ENCODE measurements around the gene QPCTL.
A peak's percentile ranks its signal among the peaks of the same experiment; 100 is the strongest.
"Not testable (repeated sequence)": the region's sequence is repeated elsewhere in the genome, so short reads cannot be mapped to it uniquely, and the experiment has no call there.

The QPCTL gene

DNA sequence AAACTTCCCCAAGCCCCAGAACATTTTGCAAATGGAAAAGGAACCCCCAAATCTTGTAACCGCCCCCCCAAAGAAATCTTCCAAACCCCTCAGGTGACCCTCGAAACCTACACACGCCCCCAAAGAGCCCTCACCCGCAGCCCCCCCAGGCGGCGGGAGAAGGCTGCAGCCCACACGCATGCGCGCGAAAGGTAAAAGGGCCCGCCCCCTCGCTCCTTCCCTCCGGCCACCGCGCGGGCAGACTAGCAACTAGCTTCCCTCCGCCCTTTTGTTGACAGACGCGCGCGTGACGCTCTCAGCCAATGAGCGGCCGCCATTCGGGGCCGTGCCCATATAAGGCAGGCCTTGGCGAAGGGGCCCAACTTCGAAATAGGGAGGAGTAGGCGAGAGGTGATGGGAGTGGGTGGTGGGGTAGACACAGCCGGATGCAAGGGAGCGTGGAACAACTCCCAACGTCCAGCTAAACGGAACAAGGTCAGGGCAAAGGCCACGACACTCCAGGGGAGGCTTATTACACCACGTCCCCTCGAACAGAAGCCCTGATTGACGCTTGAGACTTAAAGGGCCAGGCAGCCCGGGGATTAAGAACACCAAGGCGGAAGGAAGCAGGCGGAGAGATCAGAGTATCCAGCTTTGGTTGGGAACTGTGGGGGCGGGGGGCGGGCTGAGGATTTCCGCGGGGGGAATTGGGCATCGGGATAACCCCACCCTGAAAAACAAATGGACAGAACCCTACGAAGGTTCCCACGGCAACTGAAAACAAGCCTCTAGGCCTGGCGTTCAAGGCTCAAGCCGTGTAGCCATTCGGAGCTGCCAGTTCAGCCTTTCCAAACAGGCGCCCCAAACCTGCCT lies 24.9 kb downstream of the QPCTL start:
- DNase-seq (ENCODE audit: low spot score) = peak; percentile 97

DNA sequence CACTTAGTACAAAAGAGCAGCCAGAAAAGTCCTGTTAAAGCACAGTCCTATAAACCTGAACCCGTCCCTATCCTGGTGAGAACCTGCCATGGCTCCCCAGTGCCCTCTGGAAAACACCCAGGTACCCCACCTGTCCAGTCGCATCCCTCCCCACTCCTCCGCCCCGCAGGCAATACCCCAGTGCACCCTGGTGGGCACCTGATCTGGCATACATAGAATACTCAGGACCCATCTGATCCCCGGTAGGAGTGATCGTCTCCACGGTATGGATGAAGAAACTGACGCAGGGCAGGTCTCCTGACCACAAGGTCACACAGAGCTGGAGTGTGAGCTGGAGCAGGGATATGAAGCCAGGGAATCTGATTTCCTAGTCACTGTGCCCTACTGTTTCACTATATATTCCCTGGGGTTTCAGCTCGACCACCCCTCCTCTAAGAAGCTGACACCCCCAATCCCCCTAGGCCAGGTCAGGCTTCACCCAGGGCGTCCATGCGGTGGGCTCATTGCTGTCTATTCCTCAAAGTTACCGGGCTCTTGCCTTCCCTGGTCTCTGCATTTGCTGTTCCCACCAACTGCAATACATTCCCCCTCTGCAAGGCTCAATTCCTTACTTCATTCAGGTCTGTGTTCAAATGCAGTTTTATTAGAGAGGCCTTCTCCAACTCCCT lies 25.7 kb downstream of the QPCTL start:
- DNase-seq (ENCODE audit: low spot score) = no peak

DNA sequence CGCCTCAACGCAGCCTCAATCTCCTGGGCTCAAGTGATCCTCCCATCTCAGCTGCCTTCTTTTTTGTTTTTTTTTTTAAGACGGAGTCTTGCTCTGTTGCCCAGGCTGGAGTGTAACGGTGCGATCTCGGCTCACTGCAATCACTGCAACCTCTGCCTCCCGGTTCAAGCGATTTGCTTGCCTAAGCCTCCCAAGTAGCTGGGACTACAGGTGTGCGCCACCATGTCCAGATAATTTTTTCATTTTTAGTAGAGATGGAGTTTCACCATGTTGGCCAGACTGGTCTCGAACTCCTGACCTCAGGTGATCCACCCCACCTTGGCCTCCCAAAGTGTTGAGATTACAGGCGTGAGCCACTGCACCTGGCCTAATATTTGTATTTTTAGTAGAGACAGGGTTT lies 27.6 kb downstream of the QPCTL start:
- not testable (repeated sequence) for DNase-seq (ENCODE audit: low spot score)

- DNase-seq (ENCODE audit: low spot score) = not testable (repeated sequence)
These were observed 36.2 kb downstream of the QPCTL start for GRCh38 chr19:45728683-45729082.

DNA sequence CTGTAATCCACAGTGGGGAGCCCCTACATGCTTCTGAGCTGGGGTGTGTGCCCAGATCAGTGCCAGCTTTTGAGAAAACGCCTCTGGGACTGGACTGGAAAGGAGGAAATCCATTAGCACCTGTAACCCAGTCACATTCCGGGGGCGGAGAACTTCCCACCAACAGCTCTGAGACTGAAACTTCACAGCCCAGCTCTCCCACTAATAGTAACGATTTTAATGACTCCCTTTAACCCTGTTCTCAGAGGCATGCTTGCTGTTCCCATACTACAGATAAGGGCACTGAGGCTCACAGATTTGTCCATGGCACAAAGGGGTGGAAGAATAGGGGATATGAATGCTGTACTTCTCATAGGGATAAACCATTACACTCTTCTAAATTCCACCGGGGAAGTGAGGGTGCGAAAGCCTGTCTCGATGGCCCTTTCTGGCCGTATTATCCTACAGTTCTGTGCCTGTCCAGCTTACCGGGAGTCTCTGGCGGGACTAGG lies 37.4 kb downstream of the QPCTL start:
- DNase-seq (ENCODE audit: low spot score) = no peak

- peak; percentile 98 for DNase-seq (ENCODE audit: low spot score)
These were observed 38.2 kb downstream of the QPCTL start, which contains the start of gene FBXO46 for GRCh38 chr19:45730368-45731288. Gene FBXO46, minus strand, starts transcription at chr19:45730896. Its CDS starts 17,401 bp downstream, at chr19:45713495.

GRCh38 chr19:45733160-45733810 lies 40.8 kb downstream of the QPCTL start, which contains the start of gene MEIOSIN:
Gene MEIOSIN, plus strand, starts transcription at chr19:45733439. Its CDS starts 1,938 bp downstream, at chr19:45735377.
- no peak for DNase-seq (ENCODE audit: low spot score)

DNA sequence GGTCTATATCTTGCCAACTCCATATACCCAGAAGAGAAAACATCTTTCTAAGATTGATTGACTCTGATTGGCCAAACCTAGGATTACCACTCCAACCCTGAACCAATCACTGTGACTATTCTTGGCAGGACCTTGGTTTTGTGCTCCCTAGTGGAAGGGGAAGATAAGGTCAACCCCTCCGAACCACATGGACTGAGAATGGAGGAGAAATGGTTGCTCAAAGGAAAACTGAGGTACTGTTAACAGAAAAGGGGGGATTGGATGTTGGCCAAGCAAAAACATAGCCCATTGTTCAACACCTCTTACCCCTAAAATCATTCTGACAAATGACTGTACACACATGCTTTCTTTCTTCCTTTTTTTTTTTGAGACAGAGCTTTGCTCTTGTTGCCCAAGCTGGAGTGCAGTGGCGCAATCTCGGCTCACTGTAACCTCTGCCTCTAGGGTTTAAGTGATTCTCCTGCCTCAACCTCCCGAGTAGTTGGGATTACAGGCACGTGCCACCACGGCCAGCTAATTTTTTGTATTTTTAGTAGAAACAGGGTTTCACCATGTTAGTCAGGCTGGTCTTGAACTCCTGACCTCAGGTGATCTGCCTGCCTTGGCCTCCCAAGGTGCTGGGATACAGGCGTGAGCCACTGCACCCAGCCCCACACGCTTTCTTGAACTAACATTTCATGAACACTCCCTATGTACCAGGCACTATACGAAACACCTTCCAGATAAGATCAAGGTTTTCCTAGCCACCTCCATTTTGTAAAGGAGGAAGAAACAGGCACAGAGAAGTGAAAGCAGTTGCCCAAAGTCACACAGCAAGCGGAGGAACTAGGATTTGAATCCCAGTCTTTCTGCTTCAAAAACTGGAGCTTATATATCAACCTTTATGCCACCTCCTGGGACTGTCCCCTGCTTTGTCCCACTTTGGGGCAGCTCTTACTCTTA lies 47.3 kb downstream of the QPCTL start:
- no peak for DNase-seq (ENCODE audit: low spot score)

DNA sequence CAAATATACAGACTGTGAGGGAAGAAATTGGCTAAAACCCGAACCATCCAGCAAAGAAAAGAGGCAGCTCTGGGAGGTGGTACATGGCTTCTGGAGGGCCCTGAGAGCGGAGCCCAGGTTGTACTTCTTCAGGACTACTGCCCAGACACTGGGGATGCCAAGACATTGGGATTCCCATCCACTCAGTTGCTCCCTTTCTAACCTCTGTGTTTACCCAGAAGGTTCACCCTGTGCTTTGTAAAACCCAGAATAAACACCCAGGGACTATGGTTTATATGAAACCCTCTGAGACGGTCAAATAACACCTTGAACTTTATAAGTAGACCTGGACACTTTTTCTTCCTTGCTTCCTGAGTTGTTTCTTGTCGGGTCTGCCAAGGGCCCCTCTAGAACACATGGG lies 50.5 kb downstream of the QPCTL start:
- DNase-seq (ENCODE audit: low spot score) = no peak

DNA sequence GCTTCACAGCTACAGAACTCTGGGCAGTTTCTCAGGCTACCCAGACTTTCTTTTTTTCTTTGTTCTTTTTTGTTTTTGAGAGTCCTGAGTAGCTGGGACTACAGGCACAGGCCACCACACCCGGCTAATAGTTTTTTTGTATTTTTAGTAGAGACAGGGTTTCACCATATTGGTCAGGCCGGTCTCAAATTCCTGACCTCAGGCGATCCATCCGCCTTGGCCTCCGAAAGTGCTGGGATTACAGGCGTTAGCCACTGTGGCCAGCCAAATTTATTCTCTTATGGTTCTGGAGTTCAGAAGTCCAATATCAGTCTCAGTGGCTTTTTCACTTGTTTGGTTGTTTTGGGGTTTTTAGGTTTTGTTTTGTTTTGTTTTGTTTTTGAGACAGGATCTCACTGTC lies 53.1 kb downstream of the QPCTL start:
- no peak for DNase-seq (ENCODE audit: low spot score)

DNA sequence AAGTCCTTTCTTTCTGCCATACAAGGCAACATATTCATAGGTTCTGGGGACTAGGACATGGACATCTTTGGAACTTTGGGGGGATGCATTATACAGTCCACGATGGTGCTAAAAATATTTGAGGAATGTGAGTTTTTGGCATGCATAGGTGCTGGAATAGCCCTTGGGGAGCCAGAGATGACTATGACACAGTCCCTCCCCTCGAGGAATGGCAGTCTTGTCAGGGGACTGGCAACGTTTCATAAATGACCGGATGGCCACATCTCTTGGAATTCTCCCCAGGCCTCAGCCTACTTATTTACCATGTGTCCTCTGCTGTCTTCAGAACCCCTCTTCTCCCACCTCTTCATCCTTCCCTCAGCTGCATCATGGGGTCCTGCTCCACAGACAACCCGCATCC lies 54.4 kb downstream of the QPCTL start:
- DNase-seq (ENCODE audit: low spot score) = no peak

DNA sequence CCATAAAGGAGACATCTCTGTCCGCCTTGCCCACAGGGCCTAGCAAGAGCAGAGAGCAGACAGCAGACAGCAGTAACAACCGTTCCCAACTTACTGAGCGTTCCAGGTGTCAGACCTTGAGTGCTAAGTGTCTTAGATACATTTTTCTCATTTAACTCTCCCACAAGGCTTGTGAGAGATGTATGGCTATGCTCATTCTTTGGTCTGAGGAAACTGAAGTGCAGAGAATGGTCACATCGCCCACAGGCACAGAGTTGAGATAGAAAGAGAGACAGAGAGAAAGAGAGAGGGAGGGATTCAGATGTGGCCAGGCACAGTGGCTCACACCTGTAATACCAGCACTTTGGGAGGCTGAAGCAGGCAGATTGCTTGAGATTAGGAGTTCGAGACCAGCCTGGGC lies 55.0 kb downstream of the QPCTL start:
- no peak for DNase-seq (ENCODE audit: low spot score)

GRCh38 chr19:45751483-45751882 lies 59.0 kb downstream of the QPCTL start:
- not testable (repeated sequence) for DNase-seq (ENCODE audit: low spot score)

DNA sequence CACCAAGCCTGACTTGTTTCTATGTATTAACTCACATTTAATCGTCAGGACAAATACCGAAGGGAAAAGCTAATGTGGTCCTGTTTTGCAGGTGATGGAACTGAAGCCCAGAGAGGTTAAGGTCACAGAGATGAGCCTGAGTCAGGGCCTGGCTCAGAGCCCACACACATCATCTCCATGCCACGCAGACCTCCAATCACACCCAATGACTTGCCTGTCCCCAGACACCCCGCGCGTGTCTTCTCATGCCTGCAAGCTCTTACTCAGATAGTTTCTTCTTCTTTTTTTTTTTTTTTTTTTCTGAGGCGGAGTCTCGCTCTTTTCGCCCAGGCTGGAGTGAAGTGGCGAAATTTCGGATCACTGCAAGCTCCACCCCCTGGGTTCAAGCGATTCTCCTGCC lies 60.2 kb downstream of the QPCTL start:
- no peak for DNase-seq (ENCODE audit: low spot score)

DNA sequence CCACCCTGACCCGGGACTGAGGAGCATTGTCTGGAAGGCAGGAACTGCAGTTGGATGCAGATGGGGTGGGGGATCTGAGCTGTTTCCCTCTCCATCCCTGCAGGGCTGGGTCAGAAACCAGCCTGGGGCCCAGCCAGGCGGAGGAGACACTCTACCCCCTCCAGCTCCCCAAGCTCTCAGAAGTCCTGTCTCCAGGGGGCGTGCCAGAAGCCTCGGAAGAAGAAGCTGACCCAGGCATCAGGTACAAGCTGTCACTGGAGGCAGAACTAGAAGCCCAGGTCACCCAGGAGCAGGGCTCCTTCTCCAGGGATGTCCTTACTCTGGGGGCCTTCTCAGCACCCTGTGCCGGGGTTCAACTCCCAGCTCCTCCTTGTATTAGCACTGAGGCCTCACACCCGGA lies 61.1 kb downstream of the QPCTL start:
- DNase-seq (ENCODE audit: low spot score) = no peak

Measured in hepatic stellate cell (primary cell).